GM19372 (cell line): ENCODE results near the gene AGPS.

ENCODE experiments used
- ATAC-seq: cut with Tn5 transposase; IDR thresholded peaks from one replicate; pipeline ENCODE4 v1.9.1; 2021; ENCODE audit warnings: mild to moderate bottlenecking, low read depth, moderate library complexity; ENCODE audit not compliant: unreplicated experiment

The AGPS gene

GRCh38 chr2:177582000-177582399 is 189.4 kb downstream of the AGPS start:
- ATAC-seq, result no peak

- no peak for ATAC-seq
These were observed 191.6 kb downstream of the AGPS start for GRCh38 chr2:177584030-177584692.

- ATAC-seq, result no peak
These were observed 192.8 kb downstream of the AGPS start for GRCh38 chr2:177585234-177585863.

- no peak for ATAC-seq
These were observed 193.6 kb downstream of the AGPS start for GRCh38 chr2:177586154-177586553.

- ATAC-seq, result no peak
These were observed 194.8 kb downstream of the AGPS start for GRCh38 chr2:177587371-177587770.

- no peak for ATAC-seq
These were observed 196.1 kb downstream of the AGPS start for GRCh38 chr2:177588671-177589070.

DNA sequence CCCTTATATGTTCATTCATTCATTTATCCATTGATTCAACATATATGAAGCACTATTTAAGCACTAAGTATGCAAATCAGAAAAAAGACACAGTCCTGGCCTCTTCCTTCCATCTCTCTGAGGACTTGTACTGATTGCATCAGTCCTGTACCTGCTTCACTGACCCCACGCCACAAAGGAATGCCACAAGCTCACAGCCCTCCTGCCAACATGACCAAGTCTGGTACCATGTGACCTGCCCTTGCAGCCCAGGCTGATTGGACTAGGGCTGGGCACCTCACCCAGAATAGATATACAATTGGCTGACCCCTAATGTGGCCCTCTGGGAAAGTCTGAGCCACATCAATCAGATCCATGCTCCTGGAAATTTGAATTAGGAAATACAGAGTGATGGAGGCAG is 196.6 kb downstream of the AGPS start:
- ATAC-seq, result no peak

GRCh38 chr2:177592397-177592796 is 199.8 kb downstream of the AGPS start:
- no peak for ATAC-seq

DNA sequence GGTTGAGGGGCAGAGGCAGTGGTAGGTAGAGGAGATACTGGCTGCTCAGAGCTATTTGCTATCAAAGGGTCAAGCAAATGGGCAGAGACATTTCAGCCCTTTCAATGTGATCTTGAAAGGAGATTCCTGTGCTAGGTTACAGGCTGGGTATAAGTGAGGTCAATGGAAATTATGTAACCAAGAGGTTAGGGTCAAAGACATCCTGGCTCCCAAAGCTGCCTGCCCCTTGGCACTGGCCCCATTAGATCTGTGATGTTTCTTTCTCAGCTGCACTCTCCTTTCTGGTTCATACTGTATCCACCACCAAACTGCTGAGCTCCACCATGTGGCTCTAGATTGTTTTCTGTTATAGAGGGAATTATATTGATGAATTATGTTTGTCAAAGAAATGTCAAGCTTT is 200.4 kb downstream of the AGPS start:
- no peak for ATAC-seq

GRCh38 chr2:177593402-177593801 is 200.8 kb downstream of the AGPS start:
- ATAC-seq, result no peak
